K562 (cell line): ENCODE data around the gene ENPP6. TPM values are rescaled to one million over a fixed set of nuclear protein-coding genes. Genes with fewer than 3 reads are reported as not detected.

Source experiments
- ATAC-seq: fragments of 200-7000 bp; cut with Tn5 transposase; 3 replicates; pipeline ENCODE4 v1.9.1; 2020; ENCODE audit warnings: moderate library complexity
- BruUV-seq: library from RNA; stranded (reverse); fragments of 400-500 nt; replicated peaks from 2 replicates; lab custom pipeline; 2021; lab: Mats Ljungman, UMichigan
- CTCF ChIA-PET: fragments of 300-600 bp; formaldehyde crosslinking; extraction: SDS; loops from one replicate; lab custom pipeline; 2021; ENCODE audit warnings: low intra/inter-chr PET ratio; lab: Yijun Ruan, JAX
- POLR2A ChIA-PET: fragments of 300-600, 350-650 bp; sonication (Branson Sonifier 250); formaldehyde crosslinking; extraction: SDS; loops from one replicate; lab custom pipeline; 2021; ENCODE audit warnings: antibody characterized with exemption, inconsistent platforms; lab: Yijun Ruan, JAX
- DNase-seq, 4 experiments: peaks; one replicate each; pipeline versions ENCODE4 v3.0.0 to v3.0.0-alpha.2; 2011 to 2018; ENCODE audit warnings: low spot score in 3 of 4, mixed read lengths in 3 of 4; ENCODE audit errors: extremely low read depth in 1 of 4
- FAIRE-seq: peaks from 2 replicates; lab custom pipeline; 2011; peaks lifted over from hg19 to GRCh38; lab: Jason Lieb, UNC
- H2AFZ ChIP-seq: 2 replicates; pipeline ENCODE4 v1.6.0; 2011; ENCODE audit warnings: low read depth, low read length, control low read depth, inconsistent platforms
- H3K27ac ChIP-seq: fragments of 200-600 bp; 3 replicates; pipeline ENCODE4 v1.8.0; 2011; ENCODE audit warnings: low read depth, mild to moderate bottlenecking, control low read depth, inconsistent platforms, low read length, moderate library complexity, mixed read lengths; ENCODE audit errors: extremely low read depth
- H3K27me3 ChIP-seq, 2 experiments: fragments of 300-600 bp in 1 of 2; 2 replicates in 1 of 2; 3 replicates in 1 of 2; pipeline versions ENCODE4 v1.6.0 to v1.8.0; 2011; ENCODE audit warnings: inconsistent platforms in 2 of 2, low read length in 2 of 2, mild to moderate bottlenecking in 1 of 2, mixed read lengths in 1 of 2, moderate library complexity in 1 of 2; ENCODE audit not compliant: control insufficient read depth in 2 of 2, insufficient read depth in 2 of 2
- H3K36me3 ChIP-seq: fragments of 300-600 bp; 3 replicates; pipeline ENCODE4 v1.8.0; 2011; ENCODE audit warnings: mild to moderate bottlenecking, low read length, inconsistent platforms; ENCODE audit not compliant: control insufficient read depth, insufficient read depth
- H3K4me1 ChIP-seq, 2 experiments: fragments of 200-600 bp in 1 of 2; replicated peaks in 1 of 2; 2 replicates in 1 of 2; 3 replicates in 1 of 2; pipeline versions ENCODE4 v1.5.1 to v1.8.0; 2011; ENCODE audit warnings: inconsistent platforms in 2 of 2, low read length in 2 of 2, mild to moderate bottlenecking in 1 of 2, mixed read lengths in 1 of 2, moderate library complexity in 1 of 2; ENCODE audit not compliant: control insufficient read depth in 2 of 2, insufficient read depth in 2 of 2
- H3K4me2 ChIP-seq: 2 replicates; pipeline ENCODE4 v1.6.1; 2011; ENCODE audit warnings: low read length, control low read depth, inconsistent platforms, mixed read lengths; ENCODE audit not compliant: insufficient read depth
- H3K4me3 ChIP-seq: fragments of 200-600 bp; sonication (generic), shearing (Covaris generic); 2 replicates; pipeline ENCODE4 v1.5.1; 2016; ENCODE audit warnings: control low read depth, inconsistent platforms
- H3K79me2 ChIP-seq: fragments of 200-600 bp; 3 replicates; pipeline ENCODE4 v1.8.0; 2011; ENCODE audit warnings: low read length, inconsistent platforms; ENCODE audit not compliant: control insufficient read depth, insufficient read depth
- H3K9ac ChIP-seq, 2 experiments: 2 replicates each; pipeline versions ENCODE4 v1.6.0 to v1.6.1; 2011; ENCODE audit warnings: low read depth in 2 of 2, low read length in 2 of 2, control low read depth in 1 of 2, inconsistent platforms in 1 of 2, mild to moderate bottlenecking in 1 of 2, mixed read lengths in 1 of 2; ENCODE audit not compliant: insufficient read depth in 1 of 2
- H3K9me1 ChIP-seq: one replicate; pipeline ENCODE4 v1.6.0; 2011; ENCODE audit warnings: inconsistent platforms, mild to moderate bottlenecking, low read length, moderate library complexity; ENCODE audit not compliant: control insufficient read depth, insufficient read depth
- H3K9me3 ChIP-seq: replicated peaks from 2 replicates; pipeline ENCODE4 v1.5.1; 2011; ENCODE audit warnings: low read depth, low read length, inconsistent platforms; ENCODE audit not compliant: control insufficient read depth, insufficient read depth
- H4K20me1 ChIP-seq: replicated peaks from 2 replicates; pipeline ENCODE4 v1.6.1; 2011; ENCODE audit warnings: low read length, inconsistent platforms, mixed read lengths; ENCODE audit not compliant: control insufficient read depth, insufficient read depth
- BMI1 ChIP-seq: fragments of 150-350 bp; IDR thresholded peaks from 2 replicates; pipeline ENCODE4 v1.6.1; 2014; ENCODE audit warnings: low read length
- CCAR2 ChIP-seq: fragments of 200-400 bp; formaldehyde crosslinking; IDR thresholded peaks from 2 replicates; pipeline ENCODE4 v1.6.1; 2017; ENCODE audit warnings: mild to moderate bottlenecking, low read depth, low read length
- ELF1 ChIP-seq: fragments of 200-800 bp; sonication (Bioruptor generic); IDR thresholded peaks from 2 replicates; pipeline ENCODE4 v1.6.1; 2016; ENCODE audit warnings: missing genetic modification characterization, missing compliant biosample characterization
- GABPB1 ChIP-seq: sonication (generic); formaldehyde crosslinking; IDR thresholded peaks from 2 replicates; pipeline ENCODE4 v1.8.0; 2022; ENCODE audit warnings: mild to moderate bottlenecking, missing genetic modification reagents
- HCFC1 ChIP-seq: IDR thresholded peaks from 2 replicates; pipeline ENCODE4 v1.6.1; 2012; ENCODE audit warnings: low read depth, low read length, improper control_type of control experiment
- KDM4B ChIP-seq, 2 experiments: fragments of 450-650 bp in 1 of 2; sonication (generic) in 1 of 2; IDR thresholded peaks; 2 replicates each; pipeline ENCODE4 v1.6.1; 2016 to 2017; ENCODE audit warnings: borderline replicate concordance in 2 of 2, antibody characterized with exemption in 1 of 2, low read depth in 1 of 2, mild to moderate bottlenecking in 1 of 2
- MECOM ChIP-seq: fragments of 250-450 bp; sonication (Bioruptor Pico); IDR thresholded peaks from 2 replicates; pipeline ENCODE4 v1.8.0; 2022; ENCODE audit warnings: inconsistent platforms
- POLR2H ChIP-seq: IDR thresholded peaks from 2 replicates; pipeline ENCODE4 v1.6.1; 2016; ENCODE audit warnings: missing genetic modification characterization, low read depth, mild to moderate bottlenecking, control low read depth, missing compliant biosample characterization, moderate library complexity
- PRMT5 ChIP-seq: sonication (generic); formaldehyde crosslinking; IDR thresholded peaks from 2 replicates; pipeline ENCODE4 v1.5.0; 2020; ENCODE audit warnings: missing genetic modification reagents
- SMC3 ChIP-seq: conservative IDR thresholded peaks from 2 replicates; pipeline ENCODE4 v1.6.1; 2011; ENCODE audit warnings: low read depth, low read length, improper control_type of control experiment; ENCODE audit not compliant: insufficient read depth
- TAL1 ChIP-seq: fragments of 450-650 bp; IDR thresholded peaks from 2 replicates; pipeline ENCODE4 v1.6.1; 2016; ENCODE audit warnings: mild to moderate bottlenecking
- WGBS: fragments of 100-300 bp; shearing (Covaris generic); methylation state at CpG from one replicate; pipeline ENCODE4 v1.1.6; 2016; ENCODE audit warnings: low coverage, mixed read lengths; ENCODE audit not compliant: insufficient coverage; ENCODE audit errors: missing lambda C conversion rate; 5-methylcytosine and 5-hydroxymethylcytosine counted together
- in situ Hi-C: fragments of 300-500 bp; cut with MboI; formaldehyde crosslinking; loops from 4 replicates; pipeline ENCODE4 v1.15.0; 2018; ENCODE audit warnings: inconsistent platforms, mixed read lengths
- intact Hi-C: fragments of 100-400 bp; cut with micrococcal nuclease; formaldehyde crosslinking; loops from 2 replicates; pipeline ENCODE4 v1.14.2; 2022
- polyA plus RNA-seq, 8 experiments: library from polyadenylated mRNA; depleted of rRNA in 4 of 8; stranded (reverse) in 5 of 8; unstranded in 3 of 8; fragments of >200 nt; fragmentation: Nextera tagmentation in 2 of 8; fragmentation: Illumina TruSeq in 1 of 8; extraction: Ambion mirVana in 2 of 8; extraction: Trizol in 1 of 8; gene quantifications; 2 replicates each; pipeline versions ENCODE4 v1.2.1 to v1.2.3, GENCODE V29; 2011 to 2014; ENCODE audit warnings: inconsistent platforms in 1 of 8, missing spikeins in 1 of 8
- total RNA-seq, 7 experiments: library from RNA; depleted of rRNA in 6 of 7; stranded (reverse); fragments of >200 nt in 6 of 7; fragmentation: Illumina TruSeq in 2 of 7; extraction: Trizol in 2 of 7; gene quantifications; 2 replicates each; pipeline versions ENCODE4 v1.2.1 to v1.2.3, GENCODE V29; 2011 to 2021; ENCODE audit warnings: low replicate concordance in 1 of 7
- TF ChIP-seq, protein P1 (sequence below): fragments of 250-450 bp; sonication (Bioruptor Pico); IDR thresholded peaks from 2 replicates; pipeline ENCODE4 v1.4.0; 2020; ENCODE audit warnings: mild to moderate bottlenecking, moderate library complexity
- TF ChIP-seq, protein P2 (sequence below), 2 experiments: IDR thresholded peaks; 2 replicates each; pipeline ENCODE4 v1.6.1; 2012; ENCODE audit warnings: improper control_type of control experiment in 2 of 2, low read depth in 2 of 2, low read length in 2 of 2, borderline replicate concordance in 1 of 2

ENPP6 gene
- total and polyA plus RNA-seq, 9 of the 15 experiments (the other 6 are each of a cell fraction or from before 2014, with no cell fraction given), result 0.29 TPM; not detected in 8

DNA sequence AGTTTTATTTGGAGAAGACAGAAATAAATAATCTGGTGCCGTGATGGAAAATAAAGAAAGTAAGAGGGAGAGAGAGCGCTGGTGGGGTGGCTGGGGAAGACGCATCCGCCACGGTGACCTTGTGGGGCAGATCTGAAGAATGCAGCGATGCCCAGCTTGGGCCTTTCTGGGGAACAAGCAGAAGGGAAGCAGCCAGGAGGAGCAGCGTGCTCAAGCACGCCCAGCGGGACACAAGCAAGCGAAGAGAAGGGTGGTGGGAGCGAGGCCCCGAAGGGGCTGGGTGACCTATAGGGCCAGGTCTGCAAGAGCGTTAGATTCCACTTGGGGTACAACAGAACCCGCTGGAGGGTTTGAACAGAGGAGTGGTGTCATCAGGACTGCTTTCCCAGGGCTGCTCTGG is 12.4 kb downstream of the ENPP6 start:
- H3K4me3 ChIP-seq, result no peak overlapping the region
- in situ Hi-C loops, result no loop called here
- no TSS peak for BruUV-seq
- TF ChIP-seq MECOM (CRISPR knock-in tag) (no peak), PRMT5 (CRISPR knock-in tag) (no peak), GABPB1 (CRISPR knock-in tag) (no peak), BMI1 (no peak), HCFC1 (no peak), SMC3 (no peak), TAL1 (no peak), ELF1 (tag) (no peak), KDM4B (IDR thresholded peaks at IDR 0.05; ENCODE audit: borderline replicate concordance in 2 of 2, low read depth in 1 of 2) (no peak), CCAR2 (no peak), POLR2H (tag) (no peak)
- TF ChIP-seq, protein P1, sequence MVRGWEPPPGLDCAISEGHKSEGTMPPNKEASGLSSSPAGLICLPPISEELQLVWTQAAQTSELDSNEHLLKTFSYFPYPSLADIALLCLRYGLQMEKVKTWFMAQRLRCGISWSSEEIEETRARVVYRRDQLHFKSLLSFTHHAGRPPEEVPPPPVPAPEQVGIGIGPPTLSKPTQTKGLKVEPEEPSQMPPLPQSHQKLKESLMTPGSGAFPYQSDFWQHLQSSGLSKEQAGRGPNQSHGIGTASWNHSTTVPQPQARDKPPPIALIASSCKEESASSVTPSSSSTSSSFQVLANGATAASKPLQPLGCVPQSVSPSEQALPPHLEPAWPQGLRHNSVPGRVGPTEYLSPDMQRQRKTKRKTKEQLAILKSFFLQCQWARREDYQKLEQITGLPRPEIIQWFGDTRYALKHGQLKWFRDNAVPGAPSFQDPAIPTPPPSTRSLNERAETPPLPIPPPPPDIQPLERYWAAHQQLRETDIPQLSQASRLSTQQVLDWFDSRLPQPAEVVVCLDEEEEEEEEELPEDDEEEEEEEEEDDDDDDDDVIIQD (CRISPR knock-in tag), result no peak
- TF ChIP-seq, protein P2, sequence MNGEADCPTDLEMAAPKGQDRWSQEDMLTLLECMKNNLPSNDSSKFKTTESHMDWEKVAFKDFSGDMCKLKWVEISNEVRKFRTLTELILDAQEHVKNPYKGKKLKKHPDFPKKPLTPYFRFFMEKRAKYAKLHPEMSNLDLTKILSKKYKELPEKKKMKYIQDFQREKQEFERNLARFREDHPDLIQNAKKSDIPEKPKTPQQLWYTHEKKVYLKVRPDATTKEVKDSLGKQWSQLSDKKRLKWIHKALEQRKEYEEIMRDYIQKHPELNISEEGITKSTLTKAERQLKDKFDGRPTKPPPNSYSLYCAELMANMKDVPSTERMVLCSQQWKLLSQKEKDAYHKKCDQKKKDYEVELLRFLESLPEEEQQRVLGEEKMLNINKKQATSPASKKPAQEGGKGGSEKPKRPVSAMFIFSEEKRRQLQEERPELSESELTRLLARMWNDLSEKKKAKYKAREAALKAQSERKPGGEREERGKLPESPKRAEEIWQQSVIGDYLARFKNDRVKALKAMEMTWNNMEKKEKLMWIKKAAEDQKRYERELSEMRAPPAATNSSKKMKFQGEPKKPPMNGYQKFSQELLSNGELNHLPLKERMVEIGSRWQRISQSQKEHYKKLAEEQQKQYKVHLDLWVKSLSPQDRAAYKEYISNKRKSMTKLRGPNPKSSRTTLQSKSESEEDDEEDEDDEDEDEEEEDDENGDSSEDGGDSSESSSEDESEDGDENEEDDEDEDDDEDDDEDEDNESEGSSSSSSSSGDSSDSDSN (IDR thresholded peaks at IDR 0.05; ENCODE audit: borderline replicate concordance in 1 of 2, low read depth in 2 of 2, low read length in 2 of 2), result no peak
- TF ChIP-seq, all 486 proteins: peak for 0
- no peaks in the 10 kb centered on the region for H3K36me3 ChIP-seq
- H3K4me1 ChIP-seq, result peaks cover 3 to 5% of the 10 kb centered on the region in 2 experiments; a peak in 3 of 5 replicates
- H3K27me3 ChIP-seq, result peaks cover 0 to 23% of the 10 kb centered on the region in 2 experiments; a peak in 3 of 5 replicates
- no peak for DNase-seq
- ChIA-PET POLR2A (interaction anchor here (1.2 kb wide), 1 partner anchor 8 kb away, joined by 3 read pairs; no protein-coding TSS in a partner anchor), CTCF (no interaction called here)
- no peak overlapping the region for H3K9ac ChIP-seq
- no peaks in the 10 kb centered on the region for H3K9me3 ChIP-seq
- intact Hi-C loops, result no loop called here
- H2AFZ ChIP-seq, result no peak overlapping the region
- H3K9me1 ChIP-seq, result no peaks in the 10 kb centered on the region
- H3K79me2 ChIP-seq, result no peaks in the 10 kb centered on the region
- H4K20me1 ChIP-seq, result no peaks in the 10 kb centered on the region
- FAIRE-seq, result no peak
- ATAC-seq, result no peak
- H3K4me2 ChIP-seq, result no peak overlapping the region
- no peak overlapping the region for H3K27ac ChIP-seq
- 41% methylated on average over 12 of the region's 14 CpGs for WGBS
